Endothelial cell of umbilical vein (primary cell): ENCODE measurements around the gene ODF4. TPM values are rescaled to one million over a fixed set of nuclear protein-coding genes. Genes with fewer than 3 reads are reported as not detected.
"Not testable (repeated sequence)": the region's sequence is repeated elsewhere in the genome, so short reads cannot be mapped to it uniquely, and the experiment has no call there.

Experiments used
- BruUV-seq: library from RNA; stranded (reverse); fragments of 400-500 nt; replicated peaks from 2 replicates; lab custom pipeline; 2021; lab: Mats Ljungman, UMichigan
- CTCF ChIA-PET: fragments of 300-600, 350-600 bp; sonication (Branson Sonifier 250); formaldehyde crosslinking; loops from one replicate; lab custom pipeline; 2021; ENCODE audit warnings: antibody characterized with exemption, inconsistent platforms; lab: Charles Lee
- POLR2A ChIA-PET: fragments of 300-600, 350-600 bp; sonication (Branson Sonifier 250); formaldehyde crosslinking; loops from one replicate; lab custom pipeline; 2021; ENCODE audit warnings: antibody characterized with exemption, inconsistent platforms; lab: Charles Lee
- DNase-seq: peaks from one replicate; pipeline ENCODE4 v3.0.0-alpha.2; 2011; ENCODE audit warnings: low read depth, low spot score
- FAIRE-seq: peaks from 2 replicates; lab custom pipeline; 2011; peaks lifted over from hg19 to GRCh38; lab: Jason Lieb, UNC
- H2AFZ ChIP-seq: 2 replicates; pipeline ENCODE4 v1.6.0; 2012; ENCODE audit warnings: low read depth, low read length, control low read depth, inconsistent platforms
- H3K27ac ChIP-seq: 2 replicates; pipeline ENCODE4 v1.5.1; 2011; ENCODE audit warnings: low read depth, mild to moderate bottlenecking, control low read depth, low read length, moderate library complexity; ENCODE audit not compliant: insufficient read depth
- H3K27me3 ChIP-seq, 2 experiments: 2 replicates each; pipeline versions ENCODE4 v1.6.0 to v1.6.1; 2011; ENCODE audit warnings: low read length in 2 of 2, mixed read lengths in 1 of 2; ENCODE audit not compliant: control insufficient read depth in 2 of 2, insufficient read depth in 2 of 2
- H3K36me3 ChIP-seq, 2 experiments: 2 replicates in 1 of 2; 3 replicates in 1 of 2; pipeline ENCODE4 v1.5.1; 2011; ENCODE audit warnings: low read length in 2 of 2, mild to moderate bottlenecking in 1 of 2, moderate library complexity in 1 of 2; ENCODE audit not compliant: control insufficient read depth in 2 of 2, insufficient read depth in 2 of 2; ENCODE audit errors: extremely low read depth in 1 of 2
- H3K4me1 ChIP-seq: 3 replicates; pipeline ENCODE4 v1.5.1; 2011; ENCODE audit warnings: mild to moderate bottlenecking, low read length; ENCODE audit not compliant: control insufficient read depth, insufficient read depth; ENCODE audit errors: extremely low read depth
- H3K4me2 ChIP-seq: 2 replicates; pipeline ENCODE4 v1.6.1; 2011; ENCODE audit warnings: low read length, control low read depth, mixed read lengths; ENCODE audit not compliant: insufficient read depth
- H3K4me3 ChIP-seq, 3 experiments: fragments of 200-600 bp in 1 of 3; sonication (generic), shearing (Covaris generic) in 1 of 3; replicated peaks in 1 of 3; 2 replicates each; pipeline ENCODE4 v1.5.1; 2011 to 2016; ENCODE audit warnings: control low read depth in 3 of 3, low read length in 3 of 3, mild to moderate bottlenecking in 2 of 3, inconsistent platforms in 1 of 3, low read depth in 1 of 3, moderate library complexity in 1 of 3; ENCODE audit not compliant: insufficient read depth in 1 of 3
- H3K79me2 ChIP-seq: 2 replicates; pipeline ENCODE4 v1.6.0; 2012; ENCODE audit warnings: low read length, inconsistent platforms; ENCODE audit not compliant: control insufficient read depth, insufficient read depth
- H3K9ac ChIP-seq: replicated peaks from 2 replicates; pipeline ENCODE3; 2011; ENCODE audit warnings: low read length, control low read depth; ENCODE audit not compliant: insufficient read depth; ENCODE audit errors: extremely low read depth
- H3K9me1 ChIP-seq: replicated peaks from 3 replicates; pipeline ENCODE4 v1.6.0; 2011; ENCODE audit warnings: mild to moderate bottlenecking, low read length; ENCODE audit not compliant: control insufficient read depth, insufficient read depth; ENCODE audit errors: extremely low read depth
- H3K9me3 ChIP-seq: replicated peaks from 2 replicates; pipeline ENCODE4 v1.5.1; 2012; ENCODE audit warnings: low read length, inconsistent platforms; ENCODE audit not compliant: control insufficient read depth, insufficient read depth
- H4K20me1 ChIP-seq: replicated peaks from 2 replicates; pipeline ENCODE3; 2011; ENCODE audit warnings: mild to moderate bottlenecking, low read length; ENCODE audit not compliant: control insufficient read depth, insufficient read depth; ENCODE audit errors: extremely low read depth
- CTCF ChIP-seq, 2 donors: IDR thresholded peaks; 1 replicate in 1 of 2; 2 replicates in 1 of 2; pipeline ENCODE4 v1.5.1; 2011; ENCODE audit warnings: low read length in 2 of 2, mild to moderate bottlenecking in 2 of 2, moderate library complexity in 2 of 2, control low read depth in 1 of 2, inconsistent platforms in 1 of 2, low read depth in 1 of 2; ENCODE audit not compliant: insufficient read depth in 1 of 2; ENCODE audit errors: extremely low read depth in 1 of 2
- EZH2 ChIP-seq: IDR thresholded peaks from 2 replicates; pipeline ENCODE4 v1.6.1; 2012; ENCODE audit warnings: borderline replicate concordance, low read depth, mild to moderate bottlenecking, moderate library complexity, low read length, inconsistent platforms; ENCODE audit not compliant: severe bottlenecking
- FOS ChIP-seq: IDR thresholded peaks from 2 replicates; pipeline ENCODE4 v1.6.1; 2011; ENCODE audit warnings: mild to moderate bottlenecking, low read length, moderate library complexity, borderline replicate concordance; ENCODE audit not compliant: insufficient read depth
- GATA2 ChIP-seq: IDR thresholded peaks from 2 replicates; pipeline ENCODE4 v1.7.0; 2011; ENCODE audit warnings: low read depth, mild to moderate bottlenecking, moderate library complexity, mixed read lengths, low read length; ENCODE audit not compliant: insufficient read length, insufficient read depth
- JUN ChIP-seq: IDR thresholded peaks from 2 replicates; pipeline ENCODE4 v1.6.1; 2011; ENCODE audit warnings: borderline replicate concordance, low read depth; ENCODE audit not compliant: insufficient read length, insufficient read depth
- MAX ChIP-seq: IDR thresholded peaks from 2 replicates; pipeline ENCODE4 v1.6.1; 2011; ENCODE audit not compliant: insufficient read depth, insufficient read length
- MYC ChIP-seq: IDR thresholded peaks from one replicate; pipeline ENCODE4 v1.6.1; 2011; ENCODE audit warnings: mild to moderate bottlenecking, low read depth, low read length
- POLR2A ChIP-seq: IDR thresholded peaks from 2 replicates; pipeline ENCODE4 v1.6.1; 2012; ENCODE audit warnings: low read depth, mild to moderate bottlenecking, control low read depth, low read length
- POLR2AphosphoS5 ChIP-seq: IDR thresholded peaks from 2 replicates; pipeline ENCODE4 v1.6.1; 2012; ENCODE audit warnings: low read depth, mild to moderate bottlenecking, control low read depth, low read length, moderate library complexity; ENCODE audit not compliant: insufficient read depth
- dilution Hi-C: fragments of 300-500 bp; cut with MboI; formaldehyde crosslinking; loops from one replicate; pipeline ENCODE4 v1.15.0; 2019; ENCODE audit warnings: low sequenced_read_pairs; ENCODE audit not compliant: extremely low pct_ligation_motif_present
- intact Hi-C: fragments of 100-400 bp; cut with micrococcal nuclease; formaldehyde crosslinking; loops from one replicate; pipeline ENCODE4 v1.10.0; 2022
- polyA plus RNA-seq, 4 experiments: library from polyadenylated mRNA; depleted of rRNA in 3 of 4; stranded (reverse) in 3 of 4; unstranded in 1 of 4; fragments of >200 nt; gene quantifications; 2 replicates each; pipeline versions ENCODE4 v1.2.1 to v1.2.3, GENCODE V29; 2011 to 2012; ENCODE audit warnings: missing spikeins in 1 of 4
- total RNA-seq: library from RNA; stranded (reverse); gene quantifications from 2 replicates; pipeline ENCODE4 v1.2.3, GENCODE V29; 2021

The ODF4 gene
- total and polyA plus RNA-seq, 2 donors (not counting 3 experiments of a cell fraction or from before 2014, with no cell fraction given) = not detected

DNA sequence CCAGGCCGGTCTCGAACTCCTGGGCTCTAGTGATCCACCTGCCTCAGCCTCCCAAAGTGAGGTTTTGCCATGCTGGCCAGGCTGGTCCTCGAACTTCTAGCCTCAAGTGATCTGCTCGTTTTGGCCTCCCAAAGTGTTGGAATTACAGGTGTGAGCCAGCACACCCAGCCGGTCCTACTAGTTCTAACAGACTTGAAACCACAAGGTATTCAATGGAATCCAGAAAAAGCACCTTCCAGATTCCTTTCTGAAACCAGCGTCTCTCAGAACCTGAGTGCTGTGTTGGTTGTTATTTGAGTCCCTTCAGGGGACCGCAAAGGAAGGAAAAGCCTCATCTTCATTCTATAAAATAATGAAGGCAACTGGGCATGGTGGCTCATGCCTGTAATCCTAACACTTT lies 32.8 kb downstream of the ODF4 start:
- no TSS peak for BruUV-seq
- FAIRE-seq (peak; percentile 8), DNase-seq (no peak)
- Histone ChIP-seq H3K27ac (no peak overlapping the region), H3K79me2 (no peaks in the 10 kb centered on the region), H3K9me1 (no peaks in the 10 kb centered on the region), H3K4me1 (peaks cover 7% of the 10 kb centered on the region), H3K4me3 (no peak overlapping the region), H3K9ac (no peak overlapping the region), H3K27me3 (no peaks in the 10 kb centered on the region), H3K9me3 (no peaks in the 10 kb centered on the region), H2AFZ (no peak overlapping the region), H3K4me2 (no peak overlapping the region), H3K36me3 (peaks cover 7 to 14% of the 10 kb centered on the region in 2 experiments), H4K20me1 (no peaks in the 10 kb centered on the region)
- dilution Hi-C loops (no loop called here), intact Hi-C loops (no loop called here)
- ChIA-PET CTCF (no interaction called here), POLR2A (no interaction called here)
- TF ChIP-seq GATA2 (no peak), POLR2AphosphoS5 (no peak), EZH2 (no peak), MYC (no peak), CTCF (IDR thresholded peaks at IDR 0.05; ENCODE audit: extremely low read depth in 1 of 2, insufficient read depth in 1 of 2, low read depth in 1 of 2, low read length in 2 of 2) (no peak), MAX (no peak), FOS (no peak), POLR2A (no peak), JUN (no peak)

DNA sequence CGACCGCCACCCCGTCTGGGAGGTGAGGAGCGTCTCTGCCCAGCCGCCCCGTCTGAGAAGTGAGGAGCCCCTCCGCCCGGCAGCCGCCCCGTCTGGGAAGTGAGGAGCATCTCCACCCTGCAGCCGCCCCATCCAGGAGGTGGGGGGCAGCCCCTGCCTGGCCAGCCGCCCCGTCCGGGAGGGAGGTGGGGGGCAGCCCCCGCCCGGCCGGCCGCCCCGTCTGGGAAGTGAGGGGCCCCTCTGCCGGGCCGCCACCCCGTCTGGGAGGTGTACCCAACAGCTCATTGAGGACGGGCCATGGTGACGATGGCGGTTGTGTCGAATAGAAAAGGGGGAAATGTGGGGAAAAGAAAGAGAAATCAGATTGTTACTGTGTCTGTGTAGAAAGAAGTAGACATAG lies 34.2 kb downstream of the ODF4 start:
- H3K79me2 ChIP-seq, dilution Hi-C loops, H3K9ac ChIP-seq, BruUV-seq, H3K4me2 ChIP-seq, CTCF ChIA-PET, H2AFZ ChIP-seq, intact Hi-C loops, H3K9me1 ChIP-seq, H3K9me3 ChIP-seq, H4K20me1 ChIP-seq, DNase-seq, H3K4me3 ChIP-seq, H3K27ac ChIP-seq, POLR2A ChIA-PET, H3K27me3 ChIP-seq, FAIRE-seq, H3K4me1 ChIP-seq: not testable (repeated sequence)
- H3K36me3 ChIP-seq = peaks cover 14 to 16% of the 10 kb centered on the region in 2 experiments
